ENCODE results near the gene TUBG2. TPM values are rescaled to one million over a fixed set of nuclear protein-coding genes. Genes with fewer than 3 reads are reported as not detected.

The TUBG2 gene
- polyA plus RNA-seq, 1 donor (not counting 4 experiments of a cell fraction or from before 2014, with no cell fraction given) = 14.5 TPM

DNA sequence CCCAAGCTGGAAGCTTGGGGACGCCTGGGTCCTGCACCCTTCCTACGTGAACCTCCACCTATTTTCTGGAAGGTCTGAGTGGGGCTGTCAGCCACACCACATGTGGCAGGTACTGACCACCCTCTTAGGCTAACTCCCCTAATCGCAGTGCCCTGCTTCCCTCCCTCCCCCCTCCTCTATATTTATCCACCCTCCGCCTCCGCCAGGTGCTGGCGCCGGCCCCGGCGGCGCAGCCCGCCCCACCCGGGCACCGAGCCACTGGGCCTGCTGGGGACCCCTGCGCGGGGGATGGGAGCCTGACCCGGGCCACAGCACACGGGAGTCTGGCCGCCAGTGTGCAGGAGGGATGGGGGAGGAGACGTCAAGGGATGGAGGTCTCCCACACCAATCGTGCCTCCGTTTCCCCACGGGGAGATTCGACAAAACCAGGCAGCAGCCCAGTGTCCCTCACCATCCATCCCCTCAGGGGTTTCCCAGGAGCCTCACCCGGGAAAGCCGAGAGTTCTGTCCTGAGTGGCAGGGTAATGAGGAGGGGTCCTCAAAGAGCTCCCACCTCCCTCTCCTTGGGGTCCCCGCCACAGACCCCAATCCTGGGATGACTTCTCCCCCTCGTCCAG is 16.4 kb downstream of the TUBG2 start:
- FAIRE-seq (no peak), DNase-seq (ENCODE audit: low read depth, low spot score) (no peak)
- H3K27ac ChIP-seq (ENCODE audit: control insufficient read depth, insufficient read depth, low read length) = no peak overlapping the region

DNA sequence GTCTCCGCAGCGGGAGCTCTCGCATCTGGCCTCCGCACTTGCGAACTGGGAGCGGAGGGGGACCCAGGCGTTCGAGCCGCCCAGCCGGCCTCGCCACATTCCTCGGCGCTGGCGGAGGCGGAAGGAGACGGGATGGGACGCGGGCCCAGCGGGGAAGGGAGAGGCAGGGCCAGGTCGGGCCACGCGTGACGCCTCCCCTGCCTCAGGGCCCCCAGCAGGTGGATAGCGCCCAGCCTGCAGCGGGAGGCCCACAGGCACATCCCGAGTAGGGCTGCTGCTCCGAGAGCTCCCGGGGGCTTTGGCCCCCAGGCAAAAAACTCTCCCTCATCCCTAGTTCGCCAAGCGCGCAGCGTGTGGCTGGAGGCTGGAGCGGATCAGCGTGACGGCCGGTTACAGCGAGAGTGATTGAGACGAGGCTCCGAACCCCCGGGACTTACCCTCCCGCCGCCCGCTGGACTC is 16.9 kb downstream of the TUBG2 start:
- no peaks in the 10 kb centered on the region for H3K27me3 ChIP-seq (ENCODE audit: control insufficient read depth, extremely low read depth, insufficient read depth, low read length)
- no peak for FAIRE-seq
- peaks cover 13 to 14% of the 10 kb centered on the region in 2 experiments for H3K36me3 ChIP-seq (ENCODE audit: control insufficient read depth in 2 of 2, extremely low read depth in 1 of 2, insufficient read depth in 2 of 2, low read length in 2 of 2)
- peaks cover 3% of the 10 kb centered on the region for H3K9me1 ChIP-seq (ENCODE audit: control insufficient read depth, extremely low read depth, insufficient read depth, low read length)
- peak overlapping the region; percentile 49 for H3K27ac ChIP-seq (ENCODE audit: control insufficient read depth, insufficient read depth, low read length)
- H3K4me2 ChIP-seq (ENCODE audit: control insufficient read depth, extremely low read depth, insufficient read depth, low read depth, low read length) = peak overlapping the region; percentile 91
- no peaks in the 10 kb centered on the region for H3K9me3 ChIP-seq (ENCODE audit: control insufficient read depth, low read depth, low read length)
- H4K20me1 ChIP-seq (ENCODE audit: control insufficient read depth, extremely low read depth, insufficient read depth, low read length) = peaks cover 6% of the 10 kb centered on the region
- dilution Hi-C loops (cut with MboI; ENCODE audit: extremely low pct_ligation_motif_present, low sequenced_read_pairs) = no loop called here
- H3K4me1 ChIP-seq (ENCODE audit: control insufficient read depth, extremely low read depth, insufficient read depth, low read length) = peaks cover 66% of the 10 kb centered on the region
- TF ChIP-seq, protein P1, sequence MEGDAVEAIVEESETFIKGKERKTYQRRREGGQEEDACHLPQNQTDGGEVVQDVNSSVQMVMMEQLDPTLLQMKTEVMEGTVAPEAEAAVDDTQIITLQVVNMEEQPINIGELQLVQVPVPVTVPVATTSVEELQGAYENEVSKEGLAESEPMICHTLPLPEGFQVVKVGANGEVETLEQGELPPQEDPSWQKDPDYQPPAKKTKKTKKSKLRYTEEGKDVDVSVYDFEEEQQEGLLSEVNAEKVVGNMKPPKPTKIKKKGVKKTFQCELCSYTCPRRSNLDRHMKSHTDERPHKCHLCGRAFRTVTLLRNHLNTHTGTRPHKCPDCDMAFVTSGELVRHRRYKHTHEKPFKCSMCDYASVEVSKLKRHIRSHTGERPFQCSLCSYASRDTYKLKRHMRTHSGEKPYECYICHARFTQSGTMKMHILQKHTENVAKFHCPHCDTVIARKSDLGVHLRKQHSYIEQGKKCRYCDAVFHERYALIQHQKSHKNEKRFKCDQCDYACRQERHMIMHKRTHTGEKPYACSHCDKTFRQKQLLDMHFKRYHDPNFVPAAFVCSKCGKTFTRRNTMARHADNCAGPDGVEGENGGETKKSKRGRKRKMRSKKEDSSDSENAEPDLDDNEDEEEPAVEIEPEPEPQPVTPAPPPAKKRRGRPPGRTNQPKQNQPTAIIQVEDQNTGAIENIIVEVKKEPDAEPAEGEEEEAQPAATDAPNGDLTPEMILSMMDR (optimal IDR thresholded peaks at IDR 0.05 in 1 of 3, IDR thresholded peaks at IDR 0.05 in 1 of 3, conservative IDR thresholded peaks at IDR 0.05 in 1 of 3; ENCODE audit: extremely low read depth in 1 of 3, insufficient read depth in 2 of 3, low read length in 3 of 3) = no peak
- TF ChIP-seq EZH2 (IDR thresholded peaks at IDR 0.05; ENCODE audit: low read length) = no peak
- no peak for DNase-seq (ENCODE audit: low read depth, low spot score)
- H3K9ac ChIP-seq (ENCODE audit: control insufficient read depth, extremely low read depth, insufficient read depth, low read length) = peak overlapping the region; percentile 79
- H3K79me2 ChIP-seq (ENCODE audit: control insufficient read depth, insufficient read depth, low read length) = peaks cover 16% of the 10 kb centered on the region
- H2AFZ ChIP-seq (ENCODE audit: control insufficient read depth, low read length) = peak overlapping the region; percentile 58
- peak overlapping the region; percentile 92 to 93 (median 92) for H3K4me3 ChIP-seq (ENCODE audit: control insufficient read depth in 2 of 3, extremely low read depth in 1 of 3, insufficient read depth in 2 of 3, low read depth in 1 of 3, low read length in 3 of 3)

More for the DNA sequence above, 16.4 kb downstream of the TUBG2 start:
- Histone ChIP-seq H3K36me3 (ENCODE audit: control insufficient read depth in 2 of 2, extremely low read depth in 1 of 2, insufficient read depth in 2 of 2, low read length in 2 of 2) (peaks cover 16 to 19% of the 10 kb centered on the region in 2 experiments), H4K20me1 (ENCODE audit: control insufficient read depth, extremely low read depth, insufficient read depth, low read length) (peaks cover 6% of the 10 kb centered on the region), H3K4me2 (ENCODE audit: control insufficient read depth, extremely low read depth, insufficient read depth, low read depth, low read length) (peak overlapping the region; percentile 91), H3K9me1 (ENCODE audit: control insufficient read depth, extremely low read depth, insufficient read depth, low read length) (peaks cover 4% of the 10 kb centered on the region), H3K4me1 (ENCODE audit: control insufficient read depth, extremely low read depth, insufficient read depth, low read length) (peaks cover 66% of the 10 kb centered on the region), H3K27me3 (ENCODE audit: control insufficient read depth, extremely low read depth, insufficient read depth, low read length) (no peaks in the 10 kb centered on the region), H2AFZ (ENCODE audit: control insufficient read depth, low read length) (no peak overlapping the region), H3K9me3 (ENCODE audit: control insufficient read depth, low read depth, low read length) (no peaks in the 10 kb centered on the region), H3K9ac (ENCODE audit: control insufficient read depth, extremely low read depth, insufficient read depth, low read length) (peak overlapping the region; percentile 79), H3K4me3 (ENCODE audit: control insufficient read depth in 2 of 3, extremely low read depth in 1 of 3, insufficient read depth in 2 of 3, low read depth in 1 of 3, low read length in 3 of 3) (peak overlapping the region; percentile 92 to 93 (median 92)), H3K79me2 (ENCODE audit: control insufficient read depth, insufficient read depth, low read length) (peaks cover 16% of the 10 kb centered on the region)
- dilution Hi-C loops (cut with MboI; ENCODE audit: extremely low pct_ligation_motif_present, low sequenced_read_pairs) = no loop called here
- TF ChIP-seq EZH2 (IDR thresholded peaks at IDR 0.05; ENCODE audit: low read length) = no peak
- TF ChIP-seq, protein P1 (optimal IDR thresholded peaks at IDR 0.05 in 1 of 3, IDR thresholded peaks at IDR 0.05 in 1 of 3, conservative IDR thresholded peaks at IDR 0.05 in 1 of 3; ENCODE audit: extremely low read depth in 1 of 3, insufficient read depth in 2 of 3, low read length in 3 of 3) = no peak

Measured in keratinocyte (primary cell).